ENCODE data around the gene UCHL3. TPM values are rescaled to one million over a fixed set of nuclear protein-coding genes. Genes with fewer than 3 reads are reported as not detected.

Gene UCHL3
- total and polyA plus RNA-seq, 2 donors (not counting 3 experiments of a cell fraction or from before 2014, with no cell fraction given): 31.3 to 46.8 TPM

GRCh38 chr13:75587679-75588078 is 38.1 kb downstream of the UCHL3 start:
- CTCF ChIA-PET: no interaction called here

More at GRCh38 chr13:75587679-75588078, 38.1 kb downstream of the UCHL3 start:
- POLR2A ChIA-PET: no interaction called here
- Histone ChIP-seq H3K36me3 (ENCODE audit: control insufficient read depth in 2 of 2, extremely low read depth in 1 of 2, insufficient read depth in 2 of 2, low read length in 2 of 2) (peaks cover 2 to 4% of the 10 kb centered on the region in 2 experiments), H4K20me1 (replicated peaks; ENCODE audit: control insufficient read depth, extremely low read depth, insufficient read depth, low read length) (no peaks in the 10 kb centered on the region), H3K9me1 (replicated peaks; ENCODE audit: control insufficient read depth, extremely low read depth, insufficient read depth, low read length) (no peaks in the 10 kb centered on the region), H2AFZ (ENCODE audit: low read depth, low read length) (no peak overlapping the region), H3K4me2 (ENCODE audit: insufficient read depth, low read length) (no peak overlapping the region), H3K9me3 (replicated peaks; ENCODE audit: control insufficient read depth, insufficient read depth, low read length) (no peaks in the 10 kb centered on the region), H3K27me3 (ENCODE audit: control insufficient read depth in 2 of 2, insufficient read depth in 2 of 2, low read length in 2 of 2) (no peaks in the 10 kb centered on the region), H3K4me1 (ENCODE audit: control insufficient read depth, extremely low read depth, insufficient read depth, low read length) (no peaks in the 10 kb centered on the region), H3K79me2 (ENCODE audit: control insufficient read depth, insufficient read depth, low read length) (no peaks in the 10 kb centered on the region), H3K4me3 (replicated peaks in 1 of 3; ENCODE audit: insufficient read depth in 1 of 3, low read depth in 1 of 3, low read length in 3 of 3) (no peak overlapping the region), H3K9ac (replicated peaks; ENCODE audit: extremely low read depth, insufficient read depth, low read length) (no peak overlapping the region), H3K27ac (ENCODE audit: insufficient read depth, low read depth, low read length) (no peak overlapping the region)
- TF ChIP-seq CTCF (IDR thresholded peaks at IDR 0.05; ENCODE audit: extremely low read depth in 1 of 2, insufficient read depth in 1 of 2, low read depth in 1 of 2, low read length in 2 of 2) (no peak), FOS (IDR thresholded peaks at IDR 0.05; ENCODE audit: borderline replicate concordance, insufficient read depth, low read length) (no peak), GATA2 (IDR thresholded peaks at IDR 0.05; ENCODE audit: insufficient read depth, insufficient read length, low read depth, low read length) (no peak), JUN (IDR thresholded peaks at IDR 0.05; ENCODE audit: borderline replicate concordance, insufficient read depth, insufficient read length, low read depth) (no peak), MYC (IDR thresholded peaks at IDR 0.05; ENCODE audit: low read depth, low read length) (no peak), POLR2AphosphoS5 (IDR thresholded peaks at IDR 0.05; ENCODE audit: insufficient read depth, low read depth, low read length) (no peak), MAX (IDR thresholded peaks at IDR 0.05; ENCODE audit: insufficient read depth, insufficient read length) (no peak), POLR2A (IDR thresholded peaks at IDR 0.05; ENCODE audit: low read depth, low read length) (no peak), EZH2 (IDR thresholded peaks at IDR 0.05; ENCODE audit: borderline replicate concordance, low read depth, low read length, severe bottlenecking) (no peak)
- FAIRE-seq: no peak
- peak; percentile 1 for DNase-seq (ENCODE audit: low read depth, low spot score)
- no TSS peak for BruUV-seq (replicated peaks)
- intact Hi-C loops (cut with micrococcal nuclease) (no loop called here), dilution Hi-C loops (cut with MboI; ENCODE audit: extremely low pct_ligation_motif_present, low sequenced_read_pairs) (no loop called here)
